Stimulated activated CD8-positive, alpha-beta memory T cell treated with anti-CD3 and anti-CD28 coated beads, Interleukin-7, amount 100 ng/mL, for 4 hours (primary cell): ENCODE results near the gene SLC7A4.
"Not testable (repeated sequence)": the region's sequence is repeated elsewhere in the genome, so short reads cannot be mapped to it uniquely, and the experiment has no call there.

ENCODE experiments used
- DNase-seq, 2 donors: peaks; one replicate each; pipeline ENCODE4 v3.0.0-alpha.2; 2020; ENCODE audit warnings: low read depth in 2 of 2

The SLC7A4 gene

DNA sequence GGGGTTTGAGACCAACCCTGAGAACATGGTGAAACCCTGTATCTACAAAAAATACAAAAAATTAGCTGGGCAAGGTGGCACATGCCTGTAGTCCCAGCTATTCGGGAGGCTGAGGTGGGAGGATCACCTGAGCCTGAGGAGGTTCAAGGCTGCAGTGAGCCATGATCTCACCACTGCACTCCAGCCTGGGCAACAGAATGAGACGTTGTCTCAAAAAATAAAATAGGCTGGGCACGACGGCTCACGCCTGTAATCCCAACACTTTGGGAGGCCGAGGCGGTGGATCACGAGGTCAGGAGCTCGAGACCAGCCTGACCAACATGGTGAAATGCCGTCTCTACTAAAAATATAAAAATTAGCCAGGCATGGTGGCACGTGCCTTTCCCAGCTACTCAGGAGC lies 32.1 kb upstream of the SLC7A4 start:
- DNase-seq, result not testable (repeated sequence)

DNA sequence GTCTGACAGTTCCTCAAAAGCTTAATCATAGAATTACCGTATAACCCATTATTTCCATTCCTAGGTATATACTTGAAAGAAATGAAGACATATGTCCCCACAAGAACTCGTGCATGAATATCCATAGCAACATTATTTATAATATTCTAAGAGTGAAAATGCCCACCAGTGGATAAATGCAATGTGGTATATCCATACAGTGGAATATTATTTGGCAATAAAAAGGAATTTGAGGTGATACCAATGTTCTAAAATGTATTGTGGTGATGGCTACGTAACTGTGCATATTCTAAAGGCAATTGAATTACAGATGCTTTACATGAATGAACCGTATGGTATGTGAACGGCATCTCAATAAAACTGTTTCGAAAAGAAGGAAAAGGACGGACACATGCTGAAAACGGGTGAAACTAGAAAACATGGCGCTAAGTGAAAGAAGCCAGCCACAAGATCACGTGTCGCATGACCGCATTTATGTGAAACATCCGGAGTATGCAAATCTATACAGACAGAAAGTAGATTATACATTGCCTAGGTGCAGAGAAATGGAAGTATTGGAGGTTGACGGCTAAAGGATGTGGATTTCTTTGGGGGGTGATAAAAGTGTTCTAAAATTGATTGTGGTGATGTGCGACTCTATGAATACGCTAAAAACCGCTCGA lies 29.4 kb upstream of the SLC7A4 start:
- DNase-seq, result not testable (repeated sequence)

DNA sequence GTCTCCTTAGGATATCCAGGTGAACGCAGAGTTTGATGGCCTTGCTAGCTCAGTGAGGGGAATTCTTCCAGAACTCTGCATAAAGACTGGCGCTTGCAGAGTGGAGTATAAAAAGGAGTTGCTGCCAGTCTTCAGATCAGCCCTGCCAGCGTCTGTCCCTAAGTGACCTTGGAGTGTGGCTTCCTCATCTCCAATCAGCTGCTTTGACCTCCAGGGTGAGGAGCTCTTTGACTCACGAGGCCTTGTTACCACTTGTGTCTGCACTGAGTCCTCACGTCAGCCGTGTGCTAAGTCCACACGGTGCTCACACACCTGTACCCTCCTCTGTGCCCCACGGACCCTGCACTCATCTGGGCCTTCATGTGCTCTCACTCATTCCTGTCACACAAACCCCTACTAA lies 28.0 kb upstream of the SLC7A4 start:
- not testable (repeated sequence) for DNase-seq

DNA sequence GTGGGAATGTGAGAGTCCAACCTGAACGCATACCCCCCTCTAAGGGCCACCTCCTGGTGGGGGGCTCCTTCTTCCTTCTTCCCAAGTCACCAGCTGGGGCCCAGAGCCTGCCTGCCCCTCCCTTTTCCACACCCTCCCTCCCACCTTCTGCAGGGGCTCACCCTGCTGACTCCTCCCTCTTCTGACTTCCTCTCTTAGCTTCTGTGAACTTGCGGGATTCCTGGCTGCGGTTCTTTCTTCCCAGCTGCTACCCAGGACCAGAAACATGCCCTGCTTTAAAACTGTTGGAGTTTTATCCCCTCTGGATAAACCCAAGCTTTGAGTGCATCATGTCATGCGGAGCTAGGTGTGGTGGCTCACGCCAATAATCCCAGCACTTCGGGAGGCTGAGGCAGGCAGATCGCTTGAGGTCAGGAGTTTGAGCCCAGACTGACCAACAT lies 23.5 kb upstream of the SLC7A4 start:
- DNase-seq, result no peak

DNA sequence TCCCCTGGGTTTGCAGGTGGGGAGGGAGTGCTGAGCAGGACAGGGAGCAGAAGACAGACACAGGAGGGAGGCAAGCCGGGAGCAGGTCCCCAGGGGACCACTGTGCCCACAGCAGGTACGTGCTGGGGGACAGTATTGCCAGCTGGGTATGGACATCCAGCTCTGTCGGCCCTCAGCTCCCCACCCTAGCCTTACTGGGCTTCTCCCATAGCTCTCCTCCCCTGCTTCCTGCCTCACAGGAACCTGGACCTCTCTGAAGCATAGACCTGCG lies 23.1 kb upstream of the SLC7A4 start:
- no peak for DNase-seq

DNA sequence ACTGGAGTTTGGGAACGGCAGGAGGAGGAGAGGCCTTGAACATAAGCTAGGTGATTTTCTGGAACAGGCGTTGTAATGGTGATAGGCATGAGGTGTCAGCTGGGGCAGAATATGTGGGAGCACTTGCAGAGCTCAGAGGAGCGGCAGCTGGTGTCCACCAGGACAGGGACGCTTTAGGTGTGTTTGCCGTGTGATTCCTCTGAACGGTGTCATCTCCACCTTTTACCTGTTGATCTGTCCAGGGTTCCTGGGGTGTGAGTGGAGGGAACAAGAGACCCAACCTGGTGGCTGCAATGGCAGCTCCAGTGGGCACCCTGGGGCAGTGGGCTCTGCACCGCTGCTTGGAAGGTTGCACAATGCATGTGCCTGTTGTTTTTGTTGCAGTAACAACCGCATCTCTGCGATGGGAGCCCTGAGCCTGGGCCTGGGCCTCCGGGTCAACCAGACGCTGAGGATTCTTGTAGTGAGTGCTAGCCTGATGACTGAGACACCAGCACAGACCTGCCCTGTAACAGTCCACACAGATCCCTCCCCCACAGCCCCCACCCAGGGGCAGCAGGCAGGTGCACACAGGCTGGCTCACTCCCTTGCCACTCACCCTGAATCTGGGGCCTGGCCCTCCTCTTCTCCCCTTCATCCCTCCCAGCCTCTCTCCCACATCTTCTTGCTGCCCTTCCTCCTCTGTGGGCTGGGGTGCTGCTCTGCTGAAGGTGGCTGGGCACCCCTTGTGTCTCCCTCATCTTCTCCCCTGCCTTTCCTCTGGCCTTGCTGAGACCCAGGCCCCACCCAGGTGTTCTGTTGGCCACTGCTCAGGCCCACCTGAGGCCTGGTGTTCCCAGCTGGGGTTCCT lies 22.6 kb upstream of the SLC7A4 start:
- no peak for DNase-seq

DNA sequence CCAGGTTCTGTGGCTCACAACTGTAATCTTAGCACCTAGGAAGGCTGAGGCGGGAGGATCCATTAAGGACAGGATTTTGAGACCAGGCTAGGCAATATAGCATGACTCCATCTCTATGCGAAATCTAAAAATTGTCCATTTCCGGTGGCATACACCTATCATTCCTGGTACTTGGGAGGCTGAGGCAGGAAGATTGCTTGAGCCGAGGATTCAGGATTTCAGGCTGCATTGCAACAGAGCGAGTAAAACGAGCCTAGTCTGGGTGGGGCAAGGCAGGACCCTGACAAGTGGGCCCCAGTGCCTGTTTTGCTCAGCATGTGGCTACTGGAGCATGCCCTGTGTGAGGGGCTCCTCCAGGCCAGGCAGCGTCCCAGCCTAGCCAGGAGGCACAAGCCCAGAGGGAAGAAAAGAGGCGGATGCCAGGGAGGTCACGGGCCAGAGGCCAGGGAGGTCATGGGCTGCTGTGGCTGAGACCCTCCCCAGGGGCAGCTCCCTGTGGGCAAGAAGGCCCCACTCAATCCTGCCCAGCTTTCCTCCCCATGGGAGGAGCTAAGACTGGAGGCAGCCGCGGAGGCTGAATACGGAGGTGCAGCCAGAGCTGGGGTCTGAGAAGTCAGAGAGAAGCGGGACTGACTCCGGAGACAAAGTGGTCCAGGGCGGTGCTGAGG lies 21.8 kb upstream of the SLC7A4 start:
- DNase-seq, result no peak

DNA sequence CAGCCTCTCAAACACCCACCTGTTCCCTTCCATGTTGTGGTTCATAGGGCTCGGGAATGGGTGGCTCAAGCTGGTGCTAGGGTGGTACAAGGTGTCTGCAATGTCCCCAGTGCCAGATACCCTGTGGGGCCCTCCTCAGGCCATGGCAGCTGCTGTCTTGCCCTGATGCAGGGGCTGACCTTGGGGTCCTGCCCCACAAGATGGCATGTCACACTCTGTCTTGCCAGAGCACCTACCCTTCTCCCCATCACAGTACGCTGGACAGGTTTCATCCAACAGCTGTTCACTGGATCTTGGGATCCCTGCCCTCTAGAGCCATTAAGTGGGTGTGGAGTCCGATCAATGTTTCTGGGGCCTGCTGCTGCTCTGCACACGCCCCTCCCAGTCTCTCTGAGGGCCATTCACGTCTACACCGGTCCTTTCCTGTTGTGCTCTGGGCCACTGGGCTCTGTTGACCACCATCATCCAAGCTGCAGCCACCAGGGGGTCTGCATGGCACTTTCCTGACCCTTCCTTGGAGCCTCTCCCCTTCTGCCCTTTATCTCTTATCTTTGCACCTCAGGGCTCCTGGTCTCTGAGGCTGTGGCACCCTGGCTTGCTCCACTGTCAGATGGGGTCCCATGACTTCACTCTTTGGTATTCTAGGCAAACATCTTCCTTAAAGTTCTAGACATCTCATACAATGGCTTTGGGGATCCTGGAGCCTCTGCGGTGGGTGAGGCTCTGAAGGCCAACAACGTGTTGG lies 20.5 kb upstream of the SLC7A4 start:
- no peak for DNase-seq

DNA sequence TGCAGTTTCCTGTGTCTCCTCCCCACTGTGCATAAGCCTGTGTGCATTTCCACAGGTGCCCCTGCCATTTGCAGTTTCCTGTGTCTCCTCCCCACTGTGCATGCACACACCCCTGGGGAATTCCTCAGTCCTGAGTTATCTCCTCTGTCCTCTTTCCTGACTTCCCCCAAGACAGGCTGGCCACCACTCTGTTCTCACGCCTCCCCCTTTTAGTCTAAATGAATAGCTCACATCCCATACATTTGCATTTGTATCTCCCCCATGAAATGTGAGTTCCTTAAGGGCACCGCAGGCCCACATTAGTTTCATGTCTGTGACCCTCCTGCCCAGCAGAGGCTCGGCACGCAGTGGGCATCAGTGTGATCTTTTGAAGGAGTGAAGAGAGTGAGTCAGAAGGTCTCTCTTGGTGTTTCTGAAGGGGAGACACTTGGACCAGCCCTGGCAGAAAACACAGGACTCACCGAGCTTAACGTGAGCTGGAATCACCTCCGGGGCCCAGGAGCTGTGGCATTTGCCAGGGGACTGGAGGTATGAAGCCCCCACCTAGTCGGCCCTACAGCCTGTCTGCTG lies 19.6 kb upstream of the SLC7A4 start:
- DNase-seq, result no peak

DNA sequence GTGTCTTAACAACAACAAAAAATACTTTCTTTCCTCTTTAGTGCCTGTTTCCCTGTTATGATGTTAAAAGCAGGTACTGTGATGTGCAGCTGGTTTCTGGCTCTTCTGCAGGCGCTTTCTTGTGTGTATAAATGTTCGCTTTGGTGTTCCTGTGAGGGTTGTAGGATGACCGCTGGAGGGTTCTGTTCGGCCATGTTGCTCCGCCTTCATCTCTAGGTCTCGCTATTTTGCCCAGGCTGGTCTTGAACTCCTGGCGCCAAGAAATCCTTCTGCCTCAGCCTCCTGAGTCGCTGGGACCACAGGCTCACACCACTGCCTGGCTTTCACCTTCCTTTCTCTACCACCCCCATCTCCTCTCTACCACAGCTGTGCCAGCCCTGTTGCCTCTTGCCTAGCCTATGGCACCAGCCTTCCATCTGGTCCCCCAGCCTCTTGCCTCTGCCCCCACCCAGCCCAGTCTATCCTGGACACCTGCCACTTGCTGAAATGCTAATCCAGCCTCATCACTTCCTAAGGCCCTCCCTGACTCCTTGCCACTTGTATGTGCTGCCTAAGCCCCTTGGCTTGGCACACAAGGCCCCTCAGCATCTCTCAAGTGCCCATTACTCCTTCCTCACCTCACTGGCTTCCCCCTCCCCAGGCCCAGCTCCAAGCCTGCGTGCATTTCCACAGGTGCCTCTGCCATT lies 18.9 kb upstream of the SLC7A4 start:
- no peak for DNase-seq

DNA sequence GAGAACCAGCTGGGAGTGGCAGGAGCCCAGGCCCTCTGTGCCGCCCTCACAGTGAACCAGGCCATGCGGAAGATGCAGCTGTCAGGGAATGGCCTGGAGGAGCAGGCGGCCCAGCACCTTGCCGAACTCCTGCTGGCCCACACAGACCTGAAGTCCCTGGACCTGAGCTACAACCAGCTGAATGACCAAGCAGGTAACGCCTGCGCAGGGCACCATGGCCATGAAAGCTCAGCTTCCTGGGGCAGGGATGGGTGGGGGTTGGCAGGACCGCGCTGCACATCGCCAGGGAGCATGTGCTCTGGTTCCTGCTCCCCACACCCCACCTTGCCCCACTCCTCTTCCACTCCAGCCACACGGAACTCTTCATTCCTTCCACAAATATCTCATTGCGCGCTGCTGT lies 16.6 kb upstream of the SLC7A4 start:
- DNase-seq, result not testable (repeated sequence)

DNA sequence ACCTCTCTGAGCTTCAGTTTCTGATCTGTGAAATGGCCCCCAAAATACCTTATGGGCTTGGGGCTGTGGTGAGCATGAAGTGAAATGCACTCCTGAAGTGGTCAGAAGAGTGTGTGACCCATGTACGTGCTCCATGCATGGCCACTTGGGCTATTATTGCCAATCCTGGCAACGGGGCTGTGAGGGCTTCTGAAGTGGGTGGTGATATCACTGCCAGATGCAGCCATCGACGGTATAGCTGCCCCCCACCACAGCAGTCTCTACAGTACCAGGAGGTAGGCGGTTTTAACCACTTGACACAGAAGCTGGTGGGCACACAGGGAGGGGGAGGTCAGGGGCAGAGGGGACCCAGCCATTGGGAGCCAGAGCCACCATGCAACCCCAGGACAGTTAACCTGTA lies 16.1 kb upstream of the SLC7A4 start:
- not testable (repeated sequence) for DNase-seq

DNA sequence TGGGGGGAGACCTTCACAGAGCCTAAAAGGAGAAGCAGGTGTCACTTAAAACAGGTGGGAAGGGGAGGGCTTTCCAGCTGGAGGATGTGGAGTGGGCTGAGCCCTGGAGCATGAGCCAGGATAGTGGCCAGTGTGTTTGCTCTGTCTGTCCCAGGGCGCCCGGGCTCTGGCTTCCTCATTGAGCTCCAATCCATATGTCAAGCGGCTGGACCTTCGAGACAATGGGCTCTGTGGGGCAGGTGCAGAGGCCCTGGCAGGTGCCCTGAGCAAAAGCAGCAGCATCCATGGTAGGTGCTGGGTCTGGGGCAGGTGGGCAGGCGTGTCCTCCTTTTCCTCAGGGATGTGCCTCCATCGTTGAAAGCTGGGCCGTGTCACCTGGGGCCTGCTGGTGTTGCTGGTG lies 15.4 kb upstream of the SLC7A4 start:
- no peak for DNase-seq

DNA sequence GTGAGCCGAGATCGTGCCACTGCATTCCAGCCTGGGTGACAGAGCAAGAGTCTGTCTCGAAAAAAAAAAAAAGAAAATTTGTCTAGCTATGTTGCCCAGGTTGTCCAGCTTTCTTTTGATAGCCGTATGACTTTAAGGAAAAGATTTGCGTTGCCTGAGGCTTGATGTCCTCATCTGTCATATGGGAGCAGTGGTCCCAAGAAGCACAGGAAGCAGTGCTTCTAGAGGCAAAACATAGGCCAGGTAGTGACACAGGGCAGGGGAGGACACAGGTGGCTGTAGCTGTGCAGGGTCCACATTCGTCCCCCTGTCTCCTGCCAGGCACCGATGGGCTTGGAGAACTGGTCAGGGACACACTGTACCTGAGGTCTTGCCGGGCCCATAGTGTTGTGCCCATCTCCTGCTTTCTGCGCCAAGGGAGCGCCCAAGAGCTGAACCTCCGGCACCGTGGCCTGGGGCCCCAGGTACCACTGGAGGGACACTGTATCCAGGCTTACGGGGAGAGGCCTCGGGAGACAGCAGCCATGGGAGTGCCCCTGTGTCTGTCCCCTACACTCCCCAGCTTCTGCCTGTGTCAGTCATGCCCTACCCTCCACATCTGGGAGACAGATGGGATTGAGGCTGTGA lies 14.8 kb upstream of the SLC7A4 start:
- DNase-seq, result no peak

DNA sequence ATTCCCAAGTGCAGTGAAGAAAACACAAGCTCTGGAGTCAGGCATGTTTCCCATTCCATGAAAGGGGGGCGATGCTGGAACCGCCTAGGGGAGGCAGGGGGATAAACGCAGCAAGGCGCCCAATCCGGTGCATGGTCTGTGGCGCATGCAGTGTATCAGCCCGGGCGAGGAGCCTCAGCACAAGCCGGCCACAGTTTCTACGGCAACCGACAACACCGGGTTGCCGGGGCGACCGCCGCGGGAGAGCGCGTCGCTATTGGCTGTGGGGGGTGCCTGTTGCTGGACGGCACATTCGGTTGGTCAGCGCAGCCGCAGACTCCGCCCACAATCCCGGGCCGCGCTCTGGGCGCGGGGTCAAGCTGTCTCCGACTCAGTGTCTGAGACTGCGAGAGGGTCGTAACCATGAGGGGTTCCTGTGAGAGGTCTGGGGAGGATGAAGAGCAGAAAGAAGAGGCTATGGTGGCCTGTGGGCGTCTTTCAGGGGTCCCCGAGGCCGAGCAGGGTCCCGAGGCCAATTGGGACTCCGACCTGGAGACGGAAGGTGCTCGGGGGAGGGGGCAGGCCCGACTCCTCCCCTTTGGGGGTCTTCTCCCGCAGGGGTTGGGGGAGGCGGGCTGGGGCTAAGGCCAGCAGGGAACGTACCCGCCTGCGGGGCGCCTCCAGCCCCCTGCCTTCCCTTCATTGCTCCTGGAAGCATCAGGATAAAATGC lies 13.4 kb upstream of the SLC7A4 start, which contains the start of gene LRRC74B:
Gene LRRC74B, plus strand, starts transcription at position 362 of the 710 bp plus-strand sequence. Its CDS starts 41 bp downstream, at position 403.
- DNase-seq, result peak; percentile 23 to 49

DNA sequence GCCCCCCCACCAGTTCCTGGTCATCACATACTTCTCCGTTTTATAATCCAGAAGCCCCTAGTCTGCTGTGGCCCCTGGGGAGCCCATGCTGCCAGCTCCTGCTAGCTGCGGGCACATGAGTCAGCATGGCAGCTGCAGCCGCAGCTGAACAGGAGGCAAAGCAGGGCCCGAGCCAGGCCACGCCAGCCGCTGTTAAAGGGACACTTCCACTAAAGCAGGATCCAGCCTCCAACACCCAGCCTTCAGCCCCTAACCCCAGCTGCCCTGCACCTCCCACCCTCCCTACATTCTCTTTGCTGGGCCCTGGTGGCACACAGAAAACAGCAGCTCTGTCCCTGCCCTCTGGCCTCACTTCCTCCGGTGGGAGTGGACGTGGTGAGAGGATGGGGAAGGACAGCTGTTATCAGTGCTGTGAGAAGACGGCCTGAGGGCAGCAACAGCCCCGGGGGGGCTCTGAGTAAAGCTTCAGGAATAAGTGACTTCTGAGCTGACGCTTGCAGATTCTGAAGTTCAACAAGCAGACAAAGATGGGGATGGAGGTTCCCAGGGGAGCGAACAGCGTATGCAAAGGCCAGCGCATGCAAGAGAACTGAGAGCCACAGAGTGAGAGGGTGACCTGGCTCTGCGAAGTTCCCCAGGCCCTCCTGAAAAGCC lies 12.7 kb upstream of the SLC7A4 start:
- DNase-seq, result no peak

DNA sequence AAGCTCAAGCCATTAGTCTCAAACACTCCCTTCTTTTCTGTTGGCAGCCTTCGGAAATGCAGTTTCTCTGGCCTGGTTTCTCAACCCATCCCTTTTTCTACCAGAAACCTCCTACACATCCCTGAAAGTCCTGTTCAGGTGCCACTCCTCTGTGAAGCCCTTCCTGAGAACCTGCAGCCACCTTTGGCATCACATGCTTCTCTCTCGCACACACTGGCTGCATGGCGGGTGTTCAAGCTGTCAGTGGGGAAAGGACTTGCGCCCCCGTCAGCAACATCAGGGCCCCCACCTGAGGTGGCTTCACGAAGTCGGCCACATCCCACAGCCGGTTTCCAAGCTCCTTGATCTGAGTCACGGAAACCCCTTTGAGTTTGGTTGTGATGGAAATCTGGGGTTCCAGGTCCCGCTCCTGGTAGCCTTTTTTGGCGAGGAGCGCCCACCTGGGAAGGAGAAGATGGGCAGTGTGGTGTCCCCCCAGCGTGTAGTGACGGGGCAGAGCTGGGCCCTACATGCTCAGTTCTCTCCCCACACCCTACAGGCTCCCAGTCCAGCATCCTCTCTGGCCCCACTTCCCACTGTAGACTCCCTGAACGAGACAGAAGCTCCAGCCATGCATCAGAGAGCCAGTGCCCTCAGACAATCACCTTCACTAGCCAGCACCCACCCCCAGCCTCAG lies 11.6 kb upstream of the SLC7A4 start:
- DNase-seq, result no peak

DNA sequence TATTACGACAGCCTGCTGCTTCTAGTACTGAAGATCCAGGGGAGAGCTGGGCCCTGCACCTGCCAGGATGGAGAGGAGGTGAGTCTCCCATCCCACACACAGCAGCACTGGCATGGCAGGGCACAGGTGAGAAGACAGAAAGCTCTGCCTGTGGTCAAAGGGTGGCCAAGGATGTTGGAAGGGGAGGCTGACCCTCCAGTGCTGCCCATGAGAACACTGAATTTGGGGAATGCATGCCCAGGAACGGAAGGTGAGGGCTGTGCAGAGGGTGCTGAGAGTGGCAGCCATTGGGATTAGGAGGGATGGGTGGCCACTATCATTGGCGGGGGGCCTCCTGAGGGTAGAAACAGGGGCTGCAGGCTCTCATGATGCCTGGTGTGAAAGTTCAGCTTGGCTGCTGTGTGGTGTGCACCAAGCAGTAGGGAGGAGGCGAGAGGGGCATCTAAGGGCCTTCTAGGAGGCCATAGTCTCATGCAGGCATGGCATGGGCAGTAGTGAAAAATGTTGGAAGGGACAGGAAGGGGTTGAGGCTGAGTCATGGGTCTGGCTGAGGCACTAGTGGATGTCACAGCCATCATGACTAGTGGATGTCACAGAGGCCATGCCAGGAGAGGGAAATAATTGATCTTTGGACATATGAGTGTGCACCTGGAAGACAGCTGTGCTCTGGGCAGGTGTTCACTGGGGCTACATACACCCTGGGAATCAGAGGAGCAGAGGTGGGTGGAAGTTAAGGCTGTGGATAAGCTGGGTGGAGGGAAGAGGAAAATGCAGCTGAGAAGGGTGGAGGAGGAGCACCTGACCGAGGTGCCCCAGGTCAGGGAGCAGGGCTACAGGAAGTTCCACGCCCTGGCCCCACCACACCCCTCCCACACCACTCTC lies 10.9 kb upstream of the SLC7A4 start:
- DNase-seq, result no peak
